PFSK-1 (cell line): ENCODE data around the gene TXNDC16.

ENCODE experiments used
- POLR2AphosphoS5 ChIP-seq: IDR thresholded peaks from 2 replicates; pipeline ENCODE4 v1.6.1; 2012; ENCODE audit warnings: low read depth, mild to moderate bottlenecking, control low read depth, low read length, moderate library complexity
- SIN3A ChIP-seq: IDR thresholded peaks from 2 replicates; pipeline ENCODE4 v1.6.1; 2012; ENCODE audit warnings: mild to moderate bottlenecking, low read length, moderate library complexity, borderline replicate concordance; ENCODE audit not compliant: insufficient read depth

DNA sequence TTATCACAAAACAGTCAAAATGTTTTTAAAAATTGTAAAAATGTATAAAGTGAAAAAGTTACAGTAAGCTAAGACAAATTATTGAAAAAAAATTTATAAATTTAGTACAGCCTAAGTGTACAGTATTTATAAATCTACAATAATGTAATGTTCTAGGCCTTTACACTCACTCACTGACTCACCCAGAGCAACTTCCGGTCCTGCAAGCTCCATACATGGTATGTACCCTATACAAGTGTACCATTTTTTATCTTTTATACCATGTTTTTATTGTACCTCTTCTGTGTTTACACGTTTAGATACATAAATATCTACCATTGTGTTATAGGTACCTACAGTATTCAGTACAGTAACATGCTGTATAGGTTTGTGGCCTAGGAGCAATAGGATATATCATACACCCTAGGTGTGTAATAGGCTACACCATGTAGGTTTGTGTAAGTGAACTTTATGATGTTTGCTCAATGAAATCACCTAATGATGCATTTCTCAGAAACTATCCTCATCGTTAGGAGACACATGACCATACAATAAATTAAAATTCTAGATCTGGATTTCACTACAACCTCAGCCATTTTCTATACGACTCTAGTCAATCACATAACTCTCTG, 66.8 kb downstream of the TXNDC16 start:
- TF ChIP-seq SIN3A (no peak), POLR2AphosphoS5 (no peak)
